Neural crest cell (in vitro differentiated cells): ENCODE measurements around the gene PCCA. TPM values are rescaled to one million over a fixed set of nuclear protein-coding genes. Genes with fewer than 3 reads are reported as not detected.

Experiments used
- DNase-seq: peaks from one replicate; pipeline ENCODE4 v3.0.0; 2021; ENCODE audit warnings: low read depth, mixed read lengths, low spot score
- H3K27ac Mint-ChIP-seq: one replicate; pipeline ENCODE4 v1.8.0; 2021; ENCODE audit warnings: mild to moderate bottlenecking, mixed read lengths; ENCODE audit not compliant: unreplicated experiment
- H3K27me3 Mint-ChIP-seq: 2 replicates; pipeline ENCODE4 v1.8.0; 2021; ENCODE audit warnings: low read depth, mild to moderate bottlenecking, mixed read lengths
- H3K36me3 Mint-ChIP-seq: 2 replicates; pipeline ENCODE4 v1.8.0; 2021; ENCODE audit warnings: low read depth, mild to moderate bottlenecking, mixed read lengths
- H3K4me1 Mint-ChIP-seq: 2 replicates; pipeline ENCODE4 v1.8.0; 2021; ENCODE audit warnings: mixed read lengths
- H3K4me3 Mint-ChIP-seq: one replicate; pipeline ENCODE4 v1.8.0; 2021; ENCODE audit warnings: mild to moderate bottlenecking, mixed read lengths
- H3K9me3 Mint-ChIP-seq: 2 replicates; pipeline ENCODE4 v1.8.0; 2021; ENCODE audit warnings: mixed read lengths
- total RNA-seq: library from RNA; stranded (reverse); gene quantifications from 2 replicates; pipeline ENCODE4 v1.2.1, GENCODE V29; 2021
- TF ChIP-seq, protein P1 (sequence below): fragments of 200-600 bp; sonication (generic); conservative IDR thresholded peaks from 2 replicates; pipeline ENCODE4 v1.5.0; 2021; ENCODE audit warnings: antibody characterized with exemption, mild to moderate bottlenecking

The PCCA gene
- total RNA-seq, 1 donor from 2014 or later: 40.6 TPM

DNA sequence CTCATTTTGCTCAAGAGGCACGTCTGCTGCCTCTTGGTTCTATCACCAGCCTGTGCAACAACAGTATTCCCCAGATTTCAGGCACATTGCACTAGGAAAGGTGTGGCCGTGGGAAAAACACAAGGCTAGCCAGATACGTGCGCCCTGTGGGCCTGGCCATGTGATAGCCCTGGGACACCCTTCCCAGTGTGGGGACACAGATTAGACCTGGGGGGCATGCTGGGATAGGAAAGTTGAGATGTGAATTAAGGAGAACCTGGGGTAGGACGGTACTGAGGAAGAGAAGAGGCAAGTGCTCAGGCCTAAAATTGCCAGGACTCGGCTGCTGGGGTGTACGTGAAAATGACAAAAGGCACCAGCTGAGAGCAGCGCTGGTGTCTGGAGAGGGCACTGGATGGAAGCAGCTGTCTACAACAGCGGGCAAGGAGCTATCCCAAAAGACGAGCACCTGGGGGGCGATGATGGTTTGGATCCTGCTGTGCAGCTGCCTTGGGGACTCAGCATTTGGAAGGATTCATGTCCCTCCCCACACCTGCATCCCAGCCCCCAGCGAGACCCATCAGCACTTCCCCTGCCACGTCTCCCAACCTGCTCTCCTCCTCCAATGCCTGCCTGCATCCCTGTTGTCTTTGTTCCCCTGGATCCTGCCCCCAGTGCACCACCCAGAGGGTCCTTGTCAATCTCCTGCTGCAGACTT, 445.4 kb downstream of the PCCA start:
- TF ChIP-seq, protein P1, sequence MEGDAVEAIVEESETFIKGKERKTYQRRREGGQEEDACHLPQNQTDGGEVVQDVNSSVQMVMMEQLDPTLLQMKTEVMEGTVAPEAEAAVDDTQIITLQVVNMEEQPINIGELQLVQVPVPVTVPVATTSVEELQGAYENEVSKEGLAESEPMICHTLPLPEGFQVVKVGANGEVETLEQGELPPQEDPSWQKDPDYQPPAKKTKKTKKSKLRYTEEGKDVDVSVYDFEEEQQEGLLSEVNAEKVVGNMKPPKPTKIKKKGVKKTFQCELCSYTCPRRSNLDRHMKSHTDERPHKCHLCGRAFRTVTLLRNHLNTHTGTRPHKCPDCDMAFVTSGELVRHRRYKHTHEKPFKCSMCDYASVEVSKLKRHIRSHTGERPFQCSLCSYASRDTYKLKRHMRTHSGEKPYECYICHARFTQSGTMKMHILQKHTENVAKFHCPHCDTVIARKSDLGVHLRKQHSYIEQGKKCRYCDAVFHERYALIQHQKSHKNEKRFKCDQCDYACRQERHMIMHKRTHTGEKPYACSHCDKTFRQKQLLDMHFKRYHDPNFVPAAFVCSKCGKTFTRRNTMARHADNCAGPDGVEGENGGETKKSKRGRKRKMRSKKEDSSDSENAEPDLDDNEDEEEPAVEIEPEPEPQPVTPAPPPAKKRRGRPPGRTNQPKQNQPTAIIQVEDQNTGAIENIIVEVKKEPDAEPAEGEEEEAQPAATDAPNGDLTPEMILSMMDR: no peak
- no peaks in the 10 kb centered on the region for H3K9me3 Mint-ChIP-seq
- no peak overlapping the region for H3K27ac Mint-ChIP-seq
- no peak overlapping the region for H3K4me3 Mint-ChIP-seq
- peaks cover 11% of the 10 kb centered on the region for H3K36me3 Mint-ChIP-seq
- no peak for DNase-seq
- no peaks in the 10 kb centered on the region for H3K27me3 Mint-ChIP-seq
- no peaks in the 10 kb centered on the region for H3K4me1 Mint-ChIP-seq

- H3K4me3 Mint-ChIP-seq: no peak overlapping the region
- DNase-seq: no peak
- no peaks in the 10 kb centered on the region for H3K9me3 Mint-ChIP-seq
- H3K27ac Mint-ChIP-seq: peak overlapping the region; percentile 82
- no peaks in the 10 kb centered on the region for H3K4me1 Mint-ChIP-seq
- TF ChIP-seq, protein P1: no peak
- H3K27me3 Mint-ChIP-seq: no peaks in the 10 kb centered on the region
- peaks cover 11% of the 10 kb centered on the region for H3K36me3 Mint-ChIP-seq
Measured at GRCh38 chr13:100534911-100535310, 446.0 kb downstream of the PCCA start.

GRCh38 chr13:100535426-100536135, 446.7 kb downstream of the PCCA start:
- DNase-seq: no peak
- no peaks in the 10 kb centered on the region for H3K9me3 Mint-ChIP-seq

GRCh38 chr13:100536643-100537180, 447.8 kb downstream of the PCCA start:
- no peaks in the 10 kb centered on the region for H3K9me3 Mint-ChIP-seq
- TF ChIP-seq, protein P1: no peak
- DNase-seq: no peak
- peaks cover 12% of the 10 kb centered on the region for H3K36me3 Mint-ChIP-seq
- H3K4me1 Mint-ChIP-seq: no peaks in the 10 kb centered on the region
- H3K27ac Mint-ChIP-seq: no peak overlapping the region
- no peak overlapping the region for H3K4me3 Mint-ChIP-seq
- no peaks in the 10 kb centered on the region for H3K27me3 Mint-ChIP-seq

More at GRCh38 chr13:100535426-100536135, 446.7 kb downstream of the PCCA start:
- peaks cover 13% of the 10 kb centered on the region for H3K36me3 Mint-ChIP-seq
- TF ChIP-seq, protein P1: no peak
- no peaks in the 10 kb centered on the region for H3K4me1 Mint-ChIP-seq
- H3K27ac Mint-ChIP-seq: no peak overlapping the region
- H3K27me3 Mint-ChIP-seq: no peaks in the 10 kb centered on the region
- H3K4me3 Mint-ChIP-seq: no peak overlapping the region

DNA sequence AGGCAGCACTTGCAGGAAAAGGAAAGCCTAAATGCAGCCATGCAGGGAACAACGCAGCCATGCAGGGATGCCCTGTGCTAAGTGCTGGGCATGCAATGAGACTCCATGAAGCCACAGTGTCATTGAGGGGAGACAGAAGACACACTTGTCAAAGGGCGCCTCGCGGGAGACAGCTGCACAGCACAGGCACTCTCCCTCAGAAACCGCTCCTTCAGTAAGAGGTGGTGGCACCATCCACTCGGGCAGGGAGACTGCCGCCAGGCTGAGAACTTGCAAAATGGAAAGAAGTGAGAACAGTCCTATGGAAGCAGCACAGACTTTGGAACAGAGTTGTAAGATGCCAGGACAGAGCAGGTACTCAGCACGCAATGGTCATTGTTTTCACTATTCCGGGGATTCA, 448.6 kb downstream of the PCCA start:
- Mint-ChIP-seq H3K9me3 (no peaks in the 10 kb centered on the region), H3K4me3 (no peak overlapping the region), H3K4me1 (no peaks in the 10 kb centered on the region), H3K36me3 (peaks cover 12% of the 10 kb centered on the region), H3K27ac (peak overlapping the region; percentile 28), H3K27me3 (no peaks in the 10 kb centered on the region)
- TF ChIP-seq, protein P1: no peak
- DNase-seq: no peak
